ENCODE data around the gene LY6G5B.
"Not testable (repeated sequence)": the region's sequence is repeated elsewhere in the genome, so short reads cannot be mapped to it uniquely, and the experiment has no call there.

Gene LY6G5B

DNA sequence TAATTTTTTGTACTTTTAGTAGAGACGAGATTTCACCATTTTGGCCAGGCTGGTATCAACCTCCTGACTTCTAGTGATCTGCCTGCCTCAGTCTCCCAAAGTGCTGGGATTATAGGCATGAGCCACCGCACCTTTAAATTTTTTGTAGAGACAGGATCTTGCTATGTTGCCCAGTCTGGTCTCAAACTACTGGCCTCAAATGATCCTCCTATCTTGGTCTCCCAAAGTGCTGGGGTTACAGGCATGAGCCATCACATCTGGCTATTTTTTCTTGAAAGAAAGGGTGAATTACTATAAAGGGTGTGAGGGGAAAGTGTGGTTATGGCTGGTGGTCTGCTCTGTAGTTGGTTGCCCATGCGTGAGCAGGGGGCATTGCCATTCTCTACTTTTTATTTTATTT lies 38.4 kb downstream of the LY6G5B start:
- H3K4me3 ChIP-seq (replicated peaks; ENCODE audit: low read depth, low read length): no peak overlapping the region
- DNase-seq (ENCODE audit: extremely low read depth, low read depth): no peak
- TF ChIP-seq, protein P1, sequence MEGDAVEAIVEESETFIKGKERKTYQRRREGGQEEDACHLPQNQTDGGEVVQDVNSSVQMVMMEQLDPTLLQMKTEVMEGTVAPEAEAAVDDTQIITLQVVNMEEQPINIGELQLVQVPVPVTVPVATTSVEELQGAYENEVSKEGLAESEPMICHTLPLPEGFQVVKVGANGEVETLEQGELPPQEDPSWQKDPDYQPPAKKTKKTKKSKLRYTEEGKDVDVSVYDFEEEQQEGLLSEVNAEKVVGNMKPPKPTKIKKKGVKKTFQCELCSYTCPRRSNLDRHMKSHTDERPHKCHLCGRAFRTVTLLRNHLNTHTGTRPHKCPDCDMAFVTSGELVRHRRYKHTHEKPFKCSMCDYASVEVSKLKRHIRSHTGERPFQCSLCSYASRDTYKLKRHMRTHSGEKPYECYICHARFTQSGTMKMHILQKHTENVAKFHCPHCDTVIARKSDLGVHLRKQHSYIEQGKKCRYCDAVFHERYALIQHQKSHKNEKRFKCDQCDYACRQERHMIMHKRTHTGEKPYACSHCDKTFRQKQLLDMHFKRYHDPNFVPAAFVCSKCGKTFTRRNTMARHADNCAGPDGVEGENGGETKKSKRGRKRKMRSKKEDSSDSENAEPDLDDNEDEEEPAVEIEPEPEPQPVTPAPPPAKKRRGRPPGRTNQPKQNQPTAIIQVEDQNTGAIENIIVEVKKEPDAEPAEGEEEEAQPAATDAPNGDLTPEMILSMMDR (IDR thresholded peaks at IDR 0.05; ENCODE audit: low read depth, low read length, missing control alignments): no peak

DNA sequence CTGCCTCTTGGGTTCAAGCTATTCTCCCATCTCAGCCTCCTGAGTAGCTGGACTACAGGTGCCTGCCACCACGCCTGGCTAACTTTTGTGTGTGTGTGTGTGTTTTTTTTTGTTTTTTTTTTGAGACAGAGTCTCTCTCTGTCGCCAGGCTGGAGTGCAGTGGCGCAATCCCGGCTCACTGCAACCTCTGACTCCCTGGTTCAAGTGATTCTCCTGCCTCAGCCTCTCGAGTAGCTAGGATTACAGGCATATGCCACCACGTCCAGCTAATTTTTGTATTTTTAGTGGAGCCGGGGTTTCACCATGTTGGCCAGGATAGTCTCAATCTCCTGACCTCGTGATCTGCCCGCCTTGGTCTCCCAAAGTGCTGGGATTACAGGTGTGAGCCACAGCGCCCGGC lies 39.4 kb downstream of the LY6G5B start:
- H3K4me3 ChIP-seq (replicated peaks; ENCODE audit: low read depth, low read length); DNase-seq (ENCODE audit: extremely low read depth, low read depth): not testable (repeated sequence)

DNA sequence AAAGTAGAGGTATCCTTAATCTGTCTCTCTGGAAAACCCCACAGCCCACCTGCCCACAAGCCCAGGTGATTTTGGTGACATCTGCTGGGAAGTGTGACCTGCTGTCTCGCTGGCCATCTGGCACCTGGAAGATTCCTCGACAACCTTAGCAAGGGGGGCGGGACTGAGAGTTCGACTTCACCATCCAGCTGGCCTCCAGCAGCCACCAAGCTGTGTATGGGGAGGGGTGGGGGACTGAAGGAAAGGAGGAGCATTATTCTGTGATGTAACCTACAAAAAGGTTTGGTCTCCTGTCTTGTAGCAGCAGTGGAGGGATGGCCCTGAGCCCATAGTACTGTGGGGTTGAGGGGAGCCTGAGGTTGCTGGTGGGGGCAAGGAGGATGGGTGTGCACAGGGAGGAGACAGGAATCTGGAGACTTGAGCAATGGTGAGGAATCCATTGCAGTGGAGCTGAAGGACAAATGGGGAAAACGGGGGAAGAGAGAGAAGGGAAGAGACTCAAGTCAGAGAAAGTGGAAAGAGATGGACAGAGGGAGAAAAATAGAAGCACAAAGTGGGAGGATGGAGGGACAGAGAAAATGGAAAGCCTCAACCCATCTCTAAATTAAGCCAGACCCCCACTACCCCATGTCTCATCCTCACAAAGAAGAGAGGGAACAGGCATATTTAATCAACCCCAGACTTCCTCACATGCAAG lies 40.9 kb downstream of the LY6G5B start:
- TF ChIP-seq, protein P1 (IDR thresholded peaks at IDR 0.05; ENCODE audit: low read depth, low read length, missing control alignments): no peak
- no peak for DNase-seq (ENCODE audit: extremely low read depth, low read depth)

DNA sequence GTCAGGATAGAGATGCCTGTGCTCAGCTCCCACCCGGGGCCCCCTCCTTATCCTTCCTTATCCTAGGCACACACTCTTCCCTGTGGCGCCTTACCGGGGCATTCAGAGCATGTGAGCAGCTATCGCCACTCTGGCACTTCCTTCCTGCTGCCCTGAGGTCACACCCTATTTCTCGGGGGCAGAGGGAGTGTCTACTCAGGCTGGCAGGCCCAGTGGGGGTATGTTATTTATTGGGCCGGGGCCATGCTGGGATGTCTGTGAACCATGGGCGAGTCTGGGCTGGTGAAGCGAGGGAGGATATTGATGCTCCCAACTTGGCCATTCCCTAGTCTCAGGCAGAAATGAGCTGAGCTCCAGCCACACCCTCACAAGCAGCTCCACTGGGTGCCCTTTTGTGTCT lies 41.5 kb downstream of the LY6G5B start:
- TF ChIP-seq, protein P1 (IDR thresholded peaks at IDR 0.05; ENCODE audit: low read depth, low read length, missing control alignments): no peak
- H3K4me3 ChIP-seq (replicated peaks; ENCODE audit: low read depth, low read length): no peak overlapping the region
- DNase-seq (ENCODE audit: extremely low read depth, low read depth): no peak

More for the DNA sequence above, 40.9 kb downstream of the LY6G5B start:
- H3K4me3 ChIP-seq (replicated peaks; ENCODE audit: low read depth, low read length): no peak overlapping the region

DNA sequence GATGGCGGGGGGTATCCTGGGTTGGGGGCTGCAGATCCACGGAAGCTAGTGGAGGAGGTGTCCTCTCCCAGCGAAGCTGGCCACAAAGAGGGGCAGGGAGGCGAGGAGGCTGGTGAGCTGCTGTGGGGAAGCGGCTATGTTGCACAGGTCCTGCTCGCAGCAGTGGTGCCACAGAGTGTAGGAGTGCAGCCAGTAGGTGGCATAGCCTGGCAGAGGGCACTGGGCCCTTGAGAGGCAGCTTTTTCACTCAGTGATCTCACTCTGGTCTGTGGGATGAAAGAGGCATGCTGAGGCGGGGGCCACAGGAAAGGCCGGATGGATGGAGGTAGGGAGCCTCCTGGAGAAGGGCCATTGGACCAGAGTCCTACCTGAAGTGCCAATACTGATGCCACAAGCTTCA lies 42.5 kb downstream of the LY6G5B start:
- TF ChIP-seq, protein P1 (IDR thresholded peaks at IDR 0.05; ENCODE audit: low read depth, low read length, missing control alignments): peak; percentile 4
- no peak overlapping the region for H3K4me3 ChIP-seq (replicated peaks; ENCODE audit: low read depth, low read length)

DNA sequence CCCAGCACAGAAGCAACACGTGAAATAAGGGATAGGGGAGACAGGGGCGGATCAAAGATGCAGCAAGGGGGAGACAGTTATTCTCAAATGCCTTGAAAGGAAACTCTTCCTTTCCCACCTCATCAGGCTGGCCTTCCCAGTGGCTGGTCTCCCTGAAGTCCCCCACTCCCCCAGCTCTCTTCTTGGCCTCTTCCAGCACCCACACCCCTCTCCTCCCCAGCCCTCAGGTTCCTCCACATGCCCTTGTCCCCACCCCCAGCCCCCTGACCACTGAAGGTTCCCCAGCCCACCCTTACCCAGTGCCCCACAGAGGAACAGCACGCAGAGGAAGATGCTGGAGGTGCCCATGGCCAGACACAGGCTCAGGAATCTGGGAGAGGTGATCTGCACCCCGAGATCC lies 43.7 kb downstream of the LY6G5B start:
- no peak overlapping the region for H3K4me3 ChIP-seq (replicated peaks; ENCODE audit: low read depth, low read length)
- DNase-seq (ENCODE audit: extremely low read depth, low read depth): no peak
- TF ChIP-seq, protein P1 (IDR thresholded peaks at IDR 0.05; ENCODE audit: low read depth, low read length, missing control alignments): no peak

More for the DNA sequence above, 42.5 kb downstream of the LY6G5B start:
- no peak for DNase-seq (ENCODE audit: extremely low read depth, low read depth)

DNA sequence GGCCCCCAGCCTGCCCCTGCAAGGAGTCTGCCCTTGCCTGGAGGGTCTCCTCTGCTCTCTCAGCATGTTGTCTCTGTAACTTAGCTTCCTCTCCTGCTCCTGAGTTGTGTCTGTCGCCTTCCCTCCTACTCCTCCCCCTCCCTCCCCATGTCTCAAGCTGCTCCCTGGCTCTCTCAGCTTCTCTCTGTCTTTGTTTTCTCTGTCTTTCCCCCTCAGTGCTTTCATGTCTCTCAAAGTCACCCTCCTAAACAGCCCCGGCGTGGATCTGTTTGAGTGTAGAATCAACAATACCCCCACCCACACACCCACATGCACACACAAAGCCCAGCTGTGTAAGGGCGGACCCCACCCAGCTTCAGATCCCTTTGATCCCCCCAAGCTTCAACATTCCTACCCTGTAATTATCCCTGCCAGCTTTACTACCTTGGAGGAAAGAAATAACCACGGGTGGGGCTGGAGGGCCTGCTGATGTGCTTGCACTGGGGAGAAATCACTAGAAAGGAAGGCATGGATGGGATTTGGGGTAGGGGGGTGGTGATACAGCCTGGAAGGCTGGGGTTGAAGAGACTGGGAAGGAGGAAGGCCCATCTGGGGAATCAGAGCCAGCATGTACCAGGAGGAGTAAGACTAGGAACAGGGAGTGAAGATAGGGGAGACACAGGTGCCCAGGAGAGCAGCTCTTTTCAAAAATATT lies 44.4 kb downstream of the LY6G5B start:
- no peak for DNase-seq (ENCODE audit: extremely low read depth, low read depth)
- TF ChIP-seq, protein P1 (IDR thresholded peaks at IDR 0.05; ENCODE audit: low read depth, low read length, missing control alignments): no peak
- H3K4me3 ChIP-seq (replicated peaks; ENCODE audit: low read depth, low read length): no peak overlapping the region
